Endometrial microvascular endothelial cells (primary cell): ENCODE results near the gene MOGAT2. TPM values are rescaled to one million over a fixed set of nuclear protein-coding genes. Genes with fewer than 3 reads are reported as not detected.

ENCODE experiments used
- in situ Hi-C: cut with HindIII; loops from 2 replicates; pipeline ENCODE4 v1.10.0; 2017; ENCODE audit warnings: low sequenced_read_pairs, low pct_unique_long_range_greater_than_20kb; ENCODE audit errors: inconsistent ontology term
- total RNA-seq: library from RNA; depleted of rRNA; stranded (reverse); fragments of >200 nt; gene quantifications from one replicate; pipeline ENCODE4 v1.2.3, GENCODE V29; 2015; ENCODE audit errors: inconsistent ontology term

Gene MOGAT2
- total RNA-seq, 1 donor from 2014 or later, result not detected

GRCh38 chr11:75773595-75774353 is 56.1 kb downstream of the MOGAT2 start:
- in situ Hi-C loops, result no loop called here

- in situ Hi-C loops, result no loop called here
These were observed 57.4 kb downstream of the MOGAT2 start for GRCh38 chr11:75775056-75775455.

DNA sequence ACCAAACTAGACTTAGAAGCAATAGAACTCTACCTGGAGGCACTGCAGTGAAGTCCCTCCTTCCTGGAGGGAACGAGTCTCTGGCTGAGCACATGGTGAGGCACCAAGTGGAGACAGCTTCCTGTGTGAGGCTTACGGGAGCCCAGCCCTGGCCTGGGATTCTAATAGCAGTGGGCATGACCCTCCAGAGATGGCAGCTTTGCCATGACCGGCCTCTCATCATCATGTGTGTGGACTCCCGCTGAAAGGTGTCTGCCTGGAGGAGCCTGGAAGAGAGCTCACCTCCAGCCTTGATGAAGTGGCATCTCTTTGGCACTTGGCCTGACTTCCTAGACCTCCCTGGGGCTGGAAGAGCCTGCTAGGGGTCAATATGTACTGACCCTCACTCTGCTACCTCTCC is 58.9 kb downstream of the MOGAT2 start:
- in situ Hi-C loops, result no loop called here

GRCh38 chr11:75777461-75778110 is 59.9 kb downstream of the MOGAT2 start:
- in situ Hi-C loops, result no loop called here

GRCh38 chr11:75778962-75779361 is 61.3 kb downstream of the MOGAT2 start:
- in situ Hi-C loops, result no loop called here

DNA sequence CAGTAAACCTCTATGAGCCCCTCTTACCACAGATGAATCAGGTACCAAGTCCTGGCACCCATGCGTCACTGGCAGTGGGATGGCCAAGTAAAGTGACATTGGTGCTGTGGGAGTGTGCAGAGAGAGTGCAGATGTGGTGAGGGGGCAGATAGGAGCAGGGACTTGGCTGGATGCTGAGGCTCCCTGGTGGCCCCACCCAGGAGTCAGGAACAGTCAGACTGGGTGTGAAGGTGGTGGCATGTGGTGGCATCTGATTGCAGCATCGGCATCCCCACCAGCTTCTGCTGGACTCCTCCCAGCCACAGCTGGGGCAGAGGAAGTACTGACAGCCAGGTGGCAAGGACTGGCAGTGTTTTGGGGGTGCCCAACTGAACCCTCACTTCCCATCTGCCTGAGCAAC is 62.3 kb downstream of the MOGAT2 start:
- in situ Hi-C loops, result no loop called here

GRCh38 chr11:75780888-75781287 is 63.2 kb downstream of the MOGAT2 start:
- in situ Hi-C loops, result no loop called here

DNA sequence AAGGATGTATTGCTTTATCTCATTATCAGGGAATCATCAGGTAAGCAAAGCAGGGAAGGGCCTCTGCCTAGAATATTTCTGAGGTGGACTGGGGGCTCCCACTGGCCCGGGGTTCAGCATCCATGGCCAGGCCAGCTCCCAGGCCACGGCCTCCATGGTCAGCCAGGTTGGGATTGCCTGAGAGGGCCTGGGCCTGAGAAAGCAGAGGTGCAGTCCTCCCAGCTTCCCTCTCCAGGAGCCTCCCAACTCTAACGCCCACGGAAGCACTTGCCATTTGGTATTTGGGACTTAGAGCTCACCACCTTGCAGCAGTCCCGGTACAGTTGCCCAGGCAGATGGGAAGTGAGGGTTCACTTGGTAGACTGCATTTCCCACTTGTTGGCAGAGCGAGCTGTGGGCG is 63.7 kb downstream of the MOGAT2 start:
- in situ Hi-C loops, result no loop called here

GRCh38 chr11:75781831-75782230 is 64.2 kb downstream of the MOGAT2 start:
- in situ Hi-C loops, result no loop called here

Other genes with a start within 250 kb of the MOGAT2 start
- 36.6 TPM for gene GDPD5, start 191.9 kb upstream of the MOGAT2 start, total RNA-seq
- gene SERPINH1, start 155.6 kb upstream of the MOGAT2 start, total RNA-seq, result 652 TPM
- 1.3 TPM for gene MAP6, start 48.8 kb upstream of the MOGAT2 start, total RNA-seq
- gene DGAT2, start 50.9 kb downstream of the MOGAT2 start, total RNA-seq, result 6.0 TPM
- gene UVRAG, start 97.4 kb downstream of the MOGAT2 start, total RNA-seq, result 34.4 TPM